Measurements from ENCODE around the gene CBLC. TPM values are rescaled to one million over a fixed set of nuclear protein-coding genes. Genes with fewer than 3 reads are reported as not detected.
"Not testable (repeated sequence)": the region's sequence is repeated elsewhere in the genome, so short reads cannot be mapped to it uniquely, and the experiment has no call there.

CBLC gene
- total RNA-seq, 4 donors from 2014 or later, result not detected

DNA sequence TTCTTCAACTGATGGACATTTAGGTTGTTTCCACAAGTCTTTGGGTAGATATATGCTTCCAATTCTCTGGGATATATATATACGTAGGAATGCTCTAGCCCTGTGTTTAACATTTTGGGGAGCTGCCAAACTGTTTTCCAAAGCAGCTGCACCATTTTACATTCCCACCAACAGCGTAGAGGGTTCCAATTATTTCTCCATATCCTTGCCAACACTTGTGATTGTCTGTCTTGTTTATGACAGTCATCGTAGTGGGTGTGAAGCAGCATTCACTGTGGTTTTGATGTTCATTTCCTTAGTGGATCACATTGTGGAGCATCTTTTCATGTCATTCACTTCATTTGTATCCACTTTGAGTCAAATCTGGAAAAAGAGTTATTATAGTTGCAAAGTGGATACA, 4.7 kb upstream of the CBLC start:
- peaks cover 0 to 17% of the 10 kb centered on the region in 2 donors for H3K27me3 ChIP-seq
- H3K4me1 ChIP-seq, result peaks cover 0 to 14% (median 0%) of the 10 kb centered on the region in 4 donors
- H3K27ac ChIP-seq, result no peak overlapping the region
- H3K36me3 ChIP-seq, result no peaks in the 10 kb centered on the region
- peaks cover 0 to 2% (median 0%) of the 10 kb centered on the region in 4 donors for H3K9me3 ChIP-seq
- DNase-seq (ENCODE audit: low spot score in 2 of 2), result no peak
- WGBS, 2 donors, result 46 to 49% methylated on average over 3 of the region's 3 CpGs
- TF ChIP-seq EP300 (IDR thresholded peaks at IDR 0.05) (no peak), POLR2A (IDR thresholded peaks at IDR 0.05) (no peak), CTCF (IDR thresholded peaks at IDR 0.05) (no peak)
- H3K4me3 ChIP-seq, result no peak overlapping the region

- 82 to 84% methylated on average over 6 of the region's 6 CpGs for WGBS, 2 donors
- peaks cover 0 to 19% of the 10 kb centered on the region in 2 donors for H3K27me3 ChIP-seq
- H3K27ac ChIP-seq, result no peak overlapping the region
- H3K4me1 ChIP-seq, result peaks cover 0 to 10% (median 0%) of the 10 kb centered on the region in 4 donors
- no peak for DNase-seq (ENCODE audit: low spot score in 2 of 2)
- H3K36me3 ChIP-seq, result no peaks in the 10 kb centered on the region
- TF ChIP-seq POLR2A (IDR thresholded peaks at IDR 0.05) (no peak), CTCF (IDR thresholded peaks at IDR 0.05) (no peak), EP300 (IDR thresholded peaks at IDR 0.05) (no peak)
- no peak overlapping the region for H3K4me3 ChIP-seq
- H3K9me3 ChIP-seq, result no peaks in the 10 kb centered on the region
These were observed 1.9 kb upstream of the CBLC start for GRCh38 chr19:44775676-44776240.

GRCh38 chr19:44776402-44777096, 1.1 kb upstream of the CBLC start:
- Histone ChIP-seq H3K4me1 (peaks cover 0 to 7% (median 0%) of the 10 kb centered on the region in 4 donors), H3K4me3 (no peak overlapping the region), H3K9me3 (no peaks in the 10 kb centered on the region), H3K27ac (peak overlapping the region in 1 of 4 donors; percentile 56), H3K27me3 (peaks cover 0 to 19% of the 10 kb centered on the region in 2 donors), H3K36me3 (no peaks in the 10 kb centered on the region)
- TF ChIP-seq POLR2A (IDR thresholded peaks at IDR 0.05) (no peak), CTCF (IDR thresholded peaks at IDR 0.05) (no peak), EP300 (IDR thresholded peaks at IDR 0.05) (no peak)
- WGBS, 2 donors, result 88 to 93% methylated on average over 23 of the region's 23 CpGs
- no peak for DNase-seq (ENCODE audit: low spot score in 2 of 2)

GRCh38 chr19:44779150-44779549, 1.5 kb downstream of the CBLC start:
- TF ChIP-seq CTCF (IDR thresholded peaks at IDR 0.05) (no peak), EP300 (IDR thresholded peaks at IDR 0.05) (no peak), POLR2A (IDR thresholded peaks at IDR 0.05) (no peak)
- peak overlapping the region in 1 of 4 donors; percentile 19 for H3K27ac ChIP-seq
- H3K27me3 ChIP-seq, result peaks cover 0 to 19% of the 10 kb centered on the region in 2 donors
- no peak overlapping the region for H3K4me3 ChIP-seq
- 94 to 100% methylated on average over 2 of the region's 2 CpGs for WGBS, 2 donors
- no peaks in the 10 kb centered on the region for H3K36me3 ChIP-seq
- H3K4me1 ChIP-seq, result peaks cover 0 to 7% (median 0%) of the 10 kb centered on the region in 4 donors
- no peaks in the 10 kb centered on the region for H3K9me3 ChIP-seq
- DNase-seq (ENCODE audit: low spot score in 2 of 2), result no peak

- H3K27me3 ChIP-seq, result peaks cover 0 to 14% of the 10 kb centered on the region in 2 donors
- WGBS, 2 donors, result 50 to 75% methylated on average over 1 to 2 of the region's 2 CpGs
These were observed 4.0 kb downstream of the CBLC start for GRCh38 chr19:44781694-44782093.

More at GRCh38 chr19:44781694-44782093, 4.0 kb downstream of the CBLC start:
- H3K27ac ChIP-seq; DNase-seq (ENCODE audit: low spot score in 2 of 2); H3K9me3 ChIP-seq; H3K4me3 ChIP-seq; H3K36me3 ChIP-seq: not testable (repeated sequence)
- peaks cover 0 to 13% (median 2%) of the 10 kb centered on the region in 4 donors for H3K4me1 ChIP-seq
